NB4 (cell line): ENCODE data around the gene YWHAG.
"Not testable (repeated sequence)": the region's sequence is repeated elsewhere in the genome, so short reads cannot be mapped to it uniquely, and the experiment has no call there.

ENCODE experiments used
- DNase-seq: peaks from one replicate; pipeline ENCODE4 v3.0.0; 2010; ENCODE audit warnings: low read depth
- H3K4me3 ChIP-seq: one replicate; pipeline ENCODE4 v1.5.1; 2011; ENCODE audit warnings: mild to moderate bottlenecking, low read depth, low read length, moderate library complexity
- CTCF ChIP-seq: IDR thresholded peaks from one replicate; pipeline ENCODE4 v1.5.1; 2012; ENCODE audit warnings: low read depth, low read length
- MYC ChIP-seq: IDR thresholded peaks from 2 replicates; pipeline ENCODE4 v1.6.1; 2011; ENCODE audit warnings: low read depth, low read length
- POLR2A ChIP-seq: IDR thresholded peaks from 2 replicates; pipeline ENCODE4 v1.6.1; 2011; ENCODE audit warnings: mild to moderate bottlenecking; ENCODE audit not compliant: insufficient read length; ENCODE audit errors: extremely low read depth
- TF ChIP-seq, protein P1 (sequence below): IDR thresholded peaks from 2 replicates; pipeline ENCODE4 v1.6.1; 2011; ENCODE audit warnings: low read depth, low read length

Gene YWHAG

DNA sequence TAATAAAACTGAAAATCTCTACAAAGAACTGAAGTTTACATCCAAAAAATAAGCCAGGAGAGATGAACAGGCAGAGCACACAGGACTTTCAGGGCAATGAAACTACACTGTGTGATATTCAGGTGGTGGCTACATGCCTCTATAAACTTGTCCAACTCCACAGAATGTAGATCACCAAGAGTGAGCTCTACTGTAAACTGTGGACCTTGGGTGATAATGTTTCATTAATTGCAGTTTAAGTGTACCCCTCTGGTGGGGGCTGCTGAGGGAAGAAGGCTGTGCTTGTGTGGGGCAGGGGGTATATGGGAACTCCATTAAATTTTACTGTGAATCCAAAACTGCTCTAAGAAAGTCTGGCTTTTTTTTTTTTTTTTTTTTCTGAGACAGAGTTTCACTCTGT is 22.7 kb downstream of the YWHAG start:
- no peak for DNase-seq
- no peak for TF ChIP-seq POLR2A
- TF ChIP-seq, protein P1, sequence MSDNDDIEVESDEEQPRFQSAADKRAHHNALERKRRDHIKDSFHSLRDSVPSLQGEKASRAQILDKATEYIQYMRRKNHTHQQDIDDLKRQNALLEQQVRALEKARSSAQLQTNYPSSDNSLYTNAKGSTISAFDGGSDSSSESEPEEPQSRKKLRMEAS, result no peak
- no peak for TF ChIP-seq MYC
- TF ChIP-seq CTCF, result no peak
- H3K4me3 ChIP-seq, result no peak overlapping the region

DNA sequence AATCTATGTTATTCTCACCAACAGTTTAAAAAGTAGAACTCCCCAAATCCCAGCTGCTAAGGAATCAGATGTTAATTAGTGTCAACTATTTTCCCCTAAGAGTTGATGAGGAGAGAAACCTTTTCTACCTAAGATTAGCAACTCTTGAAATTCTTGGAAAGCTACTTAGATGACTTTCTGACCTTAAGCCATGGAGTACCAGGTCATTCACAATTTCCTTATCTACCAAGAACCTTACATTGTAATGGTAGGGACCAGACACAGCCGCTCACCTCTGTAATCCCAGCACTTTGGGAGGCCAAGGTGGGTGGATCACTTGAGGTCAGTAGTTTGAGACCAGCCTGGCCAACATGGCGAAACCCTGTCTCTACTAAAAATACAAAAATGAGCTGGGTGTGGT is 23.4 kb downstream of the YWHAG start:
- H3K4me3 ChIP-seq, DNase-seq: not testable (repeated sequence)

GRCh38 chr7:76334320-76334967 is 24.3 kb downstream of the YWHAG start:
- DNase-seq, result no peak
- H3K4me3 ChIP-seq, result no peak overlapping the region
- TF ChIP-seq CTCF, result no peak
- no peak for TF ChIP-seq MYC
- no peak for TF ChIP-seq POLR2A
- TF ChIP-seq, protein P1, result no peak

GRCh38 chr7:76333511-76334101 is 25.2 kb downstream of the YWHAG start:
- H3K4me3 ChIP-seq, result no peak overlapping the region
- no peak for DNase-seq
- TF ChIP-seq POLR2A (no peak), CTCF (no peak), MYC (no peak)
- TF ChIP-seq, protein P1, result no peak

GRCh38 chr7:76332078-76332477 is 26.7 kb downstream of the YWHAG start:
- no peak for DNase-seq
- no peak overlapping the region for H3K4me3 ChIP-seq
- TF ChIP-seq, protein P1, result no peak
- TF ChIP-seq MYC (no peak), CTCF (no peak), POLR2A (no peak)

- no peak overlapping the region for H3K4me3 ChIP-seq
- TF ChIP-seq MYC (no peak), CTCF (peak; percentile 18)
- peak; percentile 42 for DNase-seq
Observed at GRCh38 chr7:76330673-76331072, 28.1 kb downstream of the YWHAG start.
